WERI-Rb-1 (cell line): ENCODE measurements around the gene BRINP3.

ENCODE experiments used
- DNase-seq: peaks from one replicate; pipeline ENCODE4 v3.0.0-alpha.2; 2020
- H3K27ac ChIP-seq: fragments of 250-450 bp; sonication (Bioruptor Pico); 2 replicates; pipeline ENCODE4 v1.5.1; 2020; ENCODE audit warnings: mild to moderate bottlenecking, moderate library complexity
- H3K27me3 ChIP-seq: fragments of 250-450 bp; sonication (Bioruptor Pico); 2 replicates; pipeline ENCODE4 v1.5.1; 2021; ENCODE audit warnings: mild to moderate bottlenecking, low read depth, moderate library complexity; ENCODE audit not compliant: insufficient read depth, severe bottlenecking
- H3K36me3 ChIP-seq: fragments of 250-450 bp; sonication (Bioruptor Pico); 2 replicates; pipeline ENCODE4 v1.5.1; 2020; ENCODE audit warnings: mild to moderate bottlenecking, moderate library complexity
- H3K4me3 ChIP-seq: 2 replicates; pipeline ENCODE4 v1.5.1; 2011; ENCODE audit warnings: low read depth, mild to moderate bottlenecking, control low read depth, low read length
- H3K9me3 ChIP-seq: fragments of 250-450 bp; sonication (Bioruptor Pico); 2 replicates; pipeline ENCODE4 v1.5.1; 2021; ENCODE audit warnings: mild to moderate bottlenecking, moderate library complexity; ENCODE audit not compliant: severe bottlenecking
- CTCF ChIP-seq: IDR thresholded peaks from 2 replicates; pipeline ENCODE4 v1.5.1; 2011; ENCODE audit warnings: low read depth, mild to moderate bottlenecking, control low read depth, inconsistent platforms, low read length

Gene BRINP3

GRCh38 chr1:190338829-190339228 is 138.8 kb downstream of the BRINP3 start:
- no peak for TF ChIP-seq CTCF
- no peak for DNase-seq
- no peaks in the 10 kb centered on the region for H3K27me3 ChIP-seq
- H3K27ac ChIP-seq, result no peak overlapping the region
- no peaks in the 10 kb centered on the region for H3K36me3 ChIP-seq
- H3K9me3 ChIP-seq, result no peaks in the 10 kb centered on the region
- H3K4me3 ChIP-seq, result no peak overlapping the region

GRCh38 chr1:190328871-190329270 is 148.8 kb downstream of the BRINP3 start:
- no peak for DNase-seq
- Histone ChIP-seq H3K4me3 (no peak overlapping the region), H3K27ac (no peak overlapping the region), H3K27me3 (no peaks in the 10 kb centered on the region), H3K36me3 (no peaks in the 10 kb centered on the region), H3K9me3 (no peaks in the 10 kb centered on the region)
- TF ChIP-seq CTCF, result no peak

- no peak for TF ChIP-seq CTCF
- H3K27me3 ChIP-seq, result no peaks in the 10 kb centered on the region
Observed at GRCh38 chr1:190328361-190328760, 149.3 kb downstream of the BRINP3 start.

GRCh38 chr1:190327271-190327670 is 150.4 kb downstream of the BRINP3 start:
- DNase-seq, result no peak
- no peaks in the 10 kb centered on the region for H3K36me3 ChIP-seq
- no peaks in the 10 kb centered on the region for H3K9me3 ChIP-seq
- no peak overlapping the region for H3K27ac ChIP-seq
- TF ChIP-seq CTCF, result no peak
- no peak overlapping the region for H3K4me3 ChIP-seq
- H3K27me3 ChIP-seq, result no peaks in the 10 kb centered on the region

More at GRCh38 chr1:190328361-190328760, 149.3 kb downstream of the BRINP3 start:
- Histone ChIP-seq H3K27ac (no peak overlapping the region), H3K36me3 (no peaks in the 10 kb centered on the region), H3K9me3 (no peaks in the 10 kb centered on the region), H3K4me3 (no peak overlapping the region)
- no peak for DNase-seq

GRCh38 chr1:190323530-190323929 is 154.1 kb downstream of the BRINP3 start:
- TF ChIP-seq CTCF, result no peak

GRCh38 chr1:190322274-190322673 is 155.4 kb downstream of the BRINP3 start:
- Histone ChIP-seq H3K4me3 (no peak overlapping the region), H3K9me3 (no peaks in the 10 kb centered on the region), H3K36me3 (no peaks in the 10 kb centered on the region), H3K27me3 (no peaks in the 10 kb centered on the region), H3K27ac (no peak overlapping the region)
- no peak for TF ChIP-seq CTCF
- DNase-seq, result no peak

More at GRCh38 chr1:190323530-190323929, 154.1 kb downstream of the BRINP3 start:
- Histone ChIP-seq H3K27me3 (no peaks in the 10 kb centered on the region), H3K36me3 (no peaks in the 10 kb centered on the region), H3K9me3 (no peaks in the 10 kb centered on the region), H3K27ac (no peak overlapping the region), H3K4me3 (no peak overlapping the region)
- DNase-seq, result no peak
